K562 (cell line): ENCODE measurements around the gene WIPF2.

Source experiments
- ATF6 ChIP-seq: sonication (generic); formaldehyde crosslinking; IDR thresholded peaks from 2 replicates; pipeline ENCODE4 v1.4.0; 2020; ENCODE audit warnings: mild to moderate bottlenecking, missing genetic modification reagents
- EP300 ChIP-seq: IDR thresholded peaks from 2 replicates; pipeline ENCODE4 v1.6.1; 2012; ENCODE audit warnings: low read length, improper control_type of control experiment
- ESRRA ChIP-seq: fragments of 450-650 bp; IDR thresholded peaks from 2 replicates; pipeline ENCODE4 v1.6.1; 2014; ENCODE audit warnings: low read depth, mild to moderate bottlenecking, moderate library complexity, borderline replicate concordance
- KLF13 ChIP-seq: fragments of 450-650 bp; IDR thresholded peaks from 2 replicates; pipeline ENCODE4 v1.6.1; 2016; ENCODE audit warnings: missing genetic modification characterization, low read depth, mild to moderate bottlenecking, missing compliant biosample characterization, moderate library complexity, borderline replicate concordance
- NEUROD1 ChIP-seq: fragments of 150-350 bp; IDR thresholded peaks from 2 replicates; pipeline ENCODE4 v1.6.1; 2014; ENCODE audit warnings: borderline replicate concordance, low read length, low read depth; ENCODE audit not compliant: partially characterized antibody
- PKNOX1 ChIP-seq: fragments of 450-650 bp; IDR thresholded peaks from 2 replicates; pipeline ENCODE4 v1.6.1; 2016
- PRMT5 ChIP-seq: sonication (generic); formaldehyde crosslinking; IDR thresholded peaks from 2 replicates; pipeline ENCODE4 v1.5.0; 2020; ENCODE audit warnings: missing genetic modification reagents
- THAP12 ChIP-seq: fragments of 250-450 bp; sonication (Bioruptor Pico); IDR thresholded peaks from 2 replicates; pipeline ENCODE4 v1.9.0; 2021; ENCODE audit warnings: mild to moderate bottlenecking, inconsistent platforms
- ZNF76 ChIP-seq: fragments of 250-450 bp; sonication (Bioruptor Pico); IDR thresholded peaks from 2 replicates; pipeline ENCODE4 v1.4.0; 2020; ENCODE audit warnings: mild to moderate bottlenecking, moderate library complexity, borderline replicate concordance
- ZNF785 ChIP-seq: fragments of 250-450 bp; sonication (Bioruptor Pico); IDR thresholded peaks from 2 replicates; pipeline ENCODE4 v1.4.0; 2020; ENCODE audit warnings: mild to moderate bottlenecking
- ZSCAN29 ChIP-seq: fragments of 450-650 bp; IDR thresholded peaks from 2 replicates; pipeline ENCODE4 v1.6.1; 2017
- TF ChIP-seq, protein P1 (sequence below), 3 experiments: IDR thresholded peaks in 2 of 3; conservative IDR thresholded peaks in 1 of 3; 2 replicates each; pipeline ENCODE4 v1.5.1; 2011 to 2012; ENCODE audit warnings: low read length in 3 of 3, mild to moderate bottlenecking in 3 of 3, control low read depth in 2 of 3, improper control_type of control experiment in 1 of 3, inconsistent platforms in 1 of 3, low read depth in 1 of 3, mixed read lengths in 1 of 3, moderate library complexity in 1 of 3; ENCODE audit not compliant: insufficient read depth in 2 of 3
- TF ChIP-seq, protein P2 (sequence below): sonication (generic); formaldehyde crosslinking; IDR thresholded peaks from 2 replicates; pipeline ENCODE4 v1.8.1; 2023; ENCODE audit warnings: mild to moderate bottlenecking, missing genetic modification reagents
- TF ChIP-seq, protein P3 (sequence below), 2 experiments: fragments of 450-650 bp; formaldehyde crosslinking in 1 of 2; IDR thresholded peaks; 2 replicates each; pipeline versions ENCODE4 v1.4.0 to v1.6.1; 2014 to 2020; ENCODE audit warnings: mild to moderate bottlenecking in 2 of 2, borderline replicate concordance in 1 of 2, low read depth in 1 of 2

GRCh38 chr17:40307001-40307730 is 88.1 kb downstream of the WIPF2 start:
- TF ChIP-seq EP300 = 0 out of 2 replicates have a peak, but pooled peaks have one; percentile 17
- TF ChIP-seq, protein P1, sequence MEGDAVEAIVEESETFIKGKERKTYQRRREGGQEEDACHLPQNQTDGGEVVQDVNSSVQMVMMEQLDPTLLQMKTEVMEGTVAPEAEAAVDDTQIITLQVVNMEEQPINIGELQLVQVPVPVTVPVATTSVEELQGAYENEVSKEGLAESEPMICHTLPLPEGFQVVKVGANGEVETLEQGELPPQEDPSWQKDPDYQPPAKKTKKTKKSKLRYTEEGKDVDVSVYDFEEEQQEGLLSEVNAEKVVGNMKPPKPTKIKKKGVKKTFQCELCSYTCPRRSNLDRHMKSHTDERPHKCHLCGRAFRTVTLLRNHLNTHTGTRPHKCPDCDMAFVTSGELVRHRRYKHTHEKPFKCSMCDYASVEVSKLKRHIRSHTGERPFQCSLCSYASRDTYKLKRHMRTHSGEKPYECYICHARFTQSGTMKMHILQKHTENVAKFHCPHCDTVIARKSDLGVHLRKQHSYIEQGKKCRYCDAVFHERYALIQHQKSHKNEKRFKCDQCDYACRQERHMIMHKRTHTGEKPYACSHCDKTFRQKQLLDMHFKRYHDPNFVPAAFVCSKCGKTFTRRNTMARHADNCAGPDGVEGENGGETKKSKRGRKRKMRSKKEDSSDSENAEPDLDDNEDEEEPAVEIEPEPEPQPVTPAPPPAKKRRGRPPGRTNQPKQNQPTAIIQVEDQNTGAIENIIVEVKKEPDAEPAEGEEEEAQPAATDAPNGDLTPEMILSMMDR (IDR thresholded peaks at IDR 0.05 in 2 of 3, conservative IDR thresholded peaks at IDR 0.05 in 1 of 3; ENCODE audit: insufficient read depth in 2 of 3, low read depth in 1 of 3, low read length in 3 of 3) = no peak
- TF ChIP-seq PKNOX1 = no peak
- no peak for TF ChIP-seq ZSCAN29
- TF ChIP-seq, protein P2, sequence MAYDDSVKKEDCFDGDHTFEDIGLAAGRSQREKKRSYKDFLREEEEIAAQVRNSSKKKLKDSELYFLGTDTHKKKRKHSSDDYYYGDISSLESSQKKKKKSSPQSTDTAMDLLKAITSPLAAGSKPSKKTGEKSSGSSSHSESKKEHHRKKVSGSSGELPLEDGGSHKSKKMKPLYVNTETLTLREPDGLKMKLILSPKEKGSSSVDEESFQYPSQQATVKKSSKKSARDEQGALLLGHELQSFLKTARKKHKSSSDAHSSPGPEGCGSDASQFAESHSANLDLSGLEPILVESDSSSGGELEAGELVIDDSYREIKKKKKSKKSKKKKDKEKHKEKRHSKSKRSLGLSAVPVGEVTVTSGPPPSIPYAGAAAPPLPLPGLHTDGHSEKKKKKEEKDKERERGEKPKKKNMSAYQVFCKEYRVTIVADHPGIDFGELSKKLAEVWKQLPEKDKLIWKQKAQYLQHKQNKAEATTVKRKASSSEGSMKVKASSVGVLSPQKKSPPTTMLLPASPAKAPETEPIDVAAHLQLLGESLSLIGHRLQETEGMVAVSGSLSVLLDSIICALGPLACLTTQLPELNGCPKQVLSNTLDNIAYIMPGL (CRISPR knock-in tag) = no peak
- no peak for TF ChIP-seq THAP12 (CRISPR knock-in tag)
- TF ChIP-seq, protein P3, sequence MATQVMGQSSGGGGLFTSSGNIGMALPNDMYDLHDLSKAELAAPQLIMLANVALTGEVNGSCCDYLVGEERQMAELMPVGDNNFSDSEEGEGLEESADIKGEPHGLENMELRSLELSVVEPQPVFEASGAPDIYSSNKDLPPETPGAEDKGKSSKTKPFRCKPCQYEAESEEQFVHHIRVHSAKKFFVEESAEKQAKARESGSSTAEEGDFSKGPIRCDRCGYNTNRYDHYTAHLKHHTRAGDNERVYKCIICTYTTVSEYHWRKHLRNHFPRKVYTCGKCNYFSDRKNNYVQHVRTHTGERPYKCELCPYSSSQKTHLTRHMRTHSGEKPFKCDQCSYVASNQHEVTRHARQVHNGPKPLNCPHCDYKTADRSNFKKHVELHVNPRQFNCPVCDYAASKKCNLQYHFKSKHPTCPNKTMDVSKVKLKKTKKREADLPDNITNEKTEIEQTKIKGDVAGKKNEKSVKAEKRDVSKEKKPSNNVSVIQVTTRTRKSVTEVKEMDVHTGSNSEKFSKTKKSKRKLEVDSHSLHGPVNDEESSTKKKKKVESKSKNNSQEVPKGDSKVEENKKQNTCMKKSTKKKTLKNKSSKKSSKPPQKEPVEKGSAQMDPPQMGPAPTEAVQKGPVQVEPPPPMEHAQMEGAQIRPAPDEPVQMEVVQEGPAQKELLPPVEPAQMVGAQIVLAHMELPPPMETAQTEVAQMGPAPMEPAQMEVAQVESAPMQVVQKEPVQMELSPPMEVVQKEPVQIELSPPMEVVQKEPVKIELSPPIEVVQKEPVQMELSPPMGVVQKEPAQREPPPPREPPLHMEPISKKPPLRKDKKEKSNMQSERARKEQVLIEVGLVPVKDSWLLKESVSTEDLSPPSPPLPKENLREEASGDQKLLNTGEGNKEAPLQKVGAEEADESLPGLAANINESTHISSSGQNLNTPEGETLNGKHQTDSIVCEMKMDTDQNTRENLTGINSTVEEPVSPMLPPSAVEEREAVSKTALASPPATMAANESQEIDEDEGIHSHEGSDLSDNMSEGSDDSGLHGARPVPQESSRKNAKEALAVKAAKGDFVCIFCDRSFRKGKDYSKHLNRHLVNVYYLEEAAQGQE (IDR thresholded peaks at IDR 0.05; ENCODE audit: borderline replicate concordance) = no peak
- TF ChIP-seq, protein P3 (CRISPR knock-in tag; IDR thresholded peaks at IDR 0.05; ENCODE audit: low read depth) = no peak
- no peak for TF ChIP-seq ATF6 (CRISPR knock-in tag)
- TF ChIP-seq KLF13 (tag) = no peak
- TF ChIP-seq ZNF76 (CRISPR knock-in tag) = no peak
- no peak for TF ChIP-seq ESRRA
- TF ChIP-seq PRMT5 (CRISPR knock-in tag) = no peak
- no peak for TF ChIP-seq ZNF785
- TF ChIP-seq NEUROD1 = no peak
